ENCODE measurements around the gene PRSS36.

Gene PRSS36

GRCh38 chr16:31112711-31113110 is 37.2 kb downstream of the PRSS36 start:
- no peak overlapping the region for H2BK12ac ChIP-seq (ENCODE audit: low read length)
- no peak overlapping the region for H3K4me2 ChIP-seq (ENCODE audit: insufficient read depth, low read length, poor library complexity, severe bottlenecking)
- no peak overlapping the region for H3K4me3 ChIP-seq (ENCODE audit: low read length in 2 of 2)
- no peak overlapping the region for H3K18ac ChIP-seq (ENCODE audit: low read length)
- H3K4ac ChIP-seq (ENCODE audit: low read length): no peak overlapping the region
- no peak for DNase-seq (ENCODE audit: low spot score)
- H2BK120ac ChIP-seq (ENCODE audit: low read depth, low read length): no peak overlapping the region
- H2AK5ac ChIP-seq (ENCODE audit: low read depth, low read length): no peak overlapping the region
- H2AFZ ChIP-seq (ENCODE audit: low read length): no peak overlapping the region
- no peak overlapping the region for H3K9ac ChIP-seq (ENCODE audit: low read depth, low read length, poor library complexity)
- no peak overlapping the region for H3K14ac ChIP-seq (ENCODE audit: low read length)
- H4K8ac ChIP-seq (ENCODE audit: low read depth, low read length): no peak overlapping the region
- peaks cover 8% of the 10 kb centered on the region for H3K79me1 ChIP-seq (ENCODE audit: low read depth, low read length)
- no peaks in the 10 kb centered on the region for H3K27me3 ChIP-seq (ENCODE audit: control insufficient read depth in 3 of 3, insufficient read depth in 3 of 3, low read depth in 1 of 3, low read length in 3 of 3)
- peaks cover 0 to 1% of the 10 kb centered on the region in 2 donors for H3K9me3 ChIP-seq (replicated peaks in 1 of 2; ENCODE audit: control insufficient read depth in 2 of 2, insufficient read depth in 1 of 2, low read depth in 1 of 2, low read length in 2 of 2)
- no peak overlapping the region for H2BK15ac ChIP-seq (ENCODE audit: low read length)
- H2BK5ac ChIP-seq (ENCODE audit: low read length): no peak overlapping the region
- H4K91ac ChIP-seq (ENCODE audit: low read depth, low read length, poor library complexity): no peak overlapping the region
- no CpG with 5 or more reads among the region's 2 CpGs for WGBS, 2 donors (ENCODE audit: extremely low coverage in 2 of 2, insufficient read length in 2 of 2, insufficient replicate concordance in 1 of 2)
- H3K23ac ChIP-seq (ENCODE audit: low read depth, low read length, poor library complexity): no peak overlapping the region
- no peak overlapping the region for H3K27ac ChIP-seq (replicated peaks; ENCODE audit: low read length)
- H3K36me3 ChIP-seq (replicated peaks in 1 of 2; ENCODE audit: control insufficient read depth in 2 of 2, insufficient read depth in 2 of 2, low read length in 2 of 2): peaks cover 31 to 43% of the 10 kb centered on the region in 2 donors
- peaks cover 0 to 7% of the 10 kb centered on the region in 2 donors for H3K4me1 ChIP-seq (ENCODE audit: control insufficient read depth in 2 of 2, insufficient read depth in 1 of 2, low read depth in 1 of 2, low read length in 2 of 2)

DNA sequence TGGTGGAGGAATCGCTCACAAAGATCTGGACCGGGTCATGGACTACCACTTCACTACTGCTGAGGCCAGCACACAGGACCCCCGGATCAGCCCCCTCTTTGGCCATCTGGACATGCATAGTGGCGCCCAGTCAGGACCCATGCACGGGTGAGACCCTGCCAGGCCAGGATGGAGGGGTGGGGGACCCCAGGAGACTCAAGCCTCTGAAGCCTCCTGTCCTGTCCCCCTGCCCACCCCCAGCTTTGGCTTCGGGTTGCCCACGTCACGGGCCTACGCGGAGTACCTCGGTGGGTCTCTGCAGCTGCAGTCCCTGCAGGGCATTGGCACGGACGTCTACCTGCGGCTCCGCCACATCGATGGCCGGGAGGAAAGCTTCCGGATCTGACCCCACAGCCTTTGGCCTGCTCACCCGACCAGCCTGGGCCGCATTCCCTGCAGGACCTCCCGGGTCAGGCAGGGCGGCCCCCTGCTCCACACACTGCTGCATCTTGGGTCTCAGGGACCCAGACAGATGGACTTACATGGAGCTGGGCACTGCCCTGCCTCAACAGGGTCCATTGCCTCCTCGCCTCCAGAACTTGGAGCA is 37.9 kb downstream of the PRSS36 start:
- Histone ChIP-seq H3K23ac (ENCODE audit: low read depth, low read length, poor library complexity) (no peak overlapping the region), H3K4me2 (ENCODE audit: insufficient read depth, low read length, poor library complexity, severe bottlenecking) (no peak overlapping the region), H3K18ac (ENCODE audit: low read length) (no peak overlapping the region), H2BK15ac (ENCODE audit: low read length) (no peak overlapping the region), H3K4me1 (ENCODE audit: control insufficient read depth in 2 of 2, insufficient read depth in 1 of 2, low read depth in 1 of 2, low read length in 2 of 2) (peaks cover 0 to 7% of the 10 kb centered on the region in 2 donors), H3K14ac (ENCODE audit: low read length) (no peak overlapping the region), H3K4ac (ENCODE audit: low read length) (no peak overlapping the region), H3K4me3 (ENCODE audit: low read length in 2 of 2) (no peak overlapping the region), H4K91ac (ENCODE audit: low read depth, low read length, poor library complexity) (no peak overlapping the region), H2AK5ac (ENCODE audit: low read depth, low read length) (no peak overlapping the region), H3K79me1 (ENCODE audit: low read depth, low read length) (peaks cover 8% of the 10 kb centered on the region), H2BK120ac (ENCODE audit: low read depth, low read length) (no peak overlapping the region), H3K9me3 (replicated peaks in 1 of 2; ENCODE audit: control insufficient read depth in 2 of 2, insufficient read depth in 1 of 2, low read depth in 1 of 2, low read length in 2 of 2) (peaks cover 0 to 1% of the 10 kb centered on the region in 2 donors), H2AFZ (ENCODE audit: low read length) (no peak overlapping the region), H2BK5ac (ENCODE audit: low read length) (no peak overlapping the region), H3K36me3 (replicated peaks in 1 of 2; ENCODE audit: control insufficient read depth in 2 of 2, insufficient read depth in 2 of 2, low read length in 2 of 2) (peaks cover 31 to 43% of the 10 kb centered on the region in 2 donors), H4K8ac (ENCODE audit: low read depth, low read length) (no peak overlapping the region), H3K27me3 (ENCODE audit: control insufficient read depth in 3 of 3, insufficient read depth in 3 of 3, low read depth in 1 of 3, low read length in 3 of 3) (no peaks in the 10 kb centered on the region), H3K9ac (ENCODE audit: low read depth, low read length, poor library complexity) (no peak overlapping the region), H2BK12ac (ENCODE audit: low read length) (no peak overlapping the region), H3K27ac (replicated peaks; ENCODE audit: low read length) (no peak overlapping the region)
- no CpG with 5 or more reads among the region's 23 CpGs for WGBS, 2 donors (ENCODE audit: extremely low coverage in 2 of 2, insufficient read length in 2 of 2, insufficient replicate concordance in 1 of 2)
- no peak for DNase-seq (ENCODE audit: low spot score)

GRCh38 chr16:31110106-31111034 is 39.5 kb downstream of the PRSS36 start:
- Histone ChIP-seq H3K9ac (ENCODE audit: low read depth, low read length, poor library complexity) (peak overlapping the region; percentile 44), H3K9me3 (replicated peaks in 1 of 2; ENCODE audit: control insufficient read depth in 2 of 2, insufficient read depth in 1 of 2, low read depth in 1 of 2, low read length in 2 of 2) (peaks cover 0 to 1% of the 10 kb centered on the region in 2 donors), H3K18ac (ENCODE audit: low read length) (no peak overlapping the region), H4K91ac (ENCODE audit: low read depth, low read length, poor library complexity) (no peak overlapping the region), H3K4me2 (ENCODE audit: insufficient read depth, low read length, poor library complexity, severe bottlenecking) (no peak overlapping the region), H4K8ac (ENCODE audit: low read depth, low read length) (no peak overlapping the region), H3K79me1 (ENCODE audit: low read depth, low read length) (peaks cover 8% of the 10 kb centered on the region), H3K23ac (ENCODE audit: low read depth, low read length, poor library complexity) (no peak overlapping the region), H2AK5ac (ENCODE audit: low read depth, low read length) (no peak overlapping the region), H3K14ac (ENCODE audit: low read length) (no peak overlapping the region), H2BK15ac (ENCODE audit: low read length) (no peak overlapping the region), H3K27me3 (ENCODE audit: control insufficient read depth in 3 of 3, insufficient read depth in 3 of 3, low read depth in 1 of 3, low read length in 3 of 3) (no peaks in the 10 kb centered on the region), H3K4ac (ENCODE audit: low read length) (no peak overlapping the region), H2BK12ac (ENCODE audit: low read length) (no peak overlapping the region), H3K4me3 (ENCODE audit: low read length in 2 of 2) (peak overlapping the region; percentile 12 to 68), H2AFZ (ENCODE audit: low read length) (no peak overlapping the region), H3K4me1 (ENCODE audit: control insufficient read depth in 2 of 2, insufficient read depth in 1 of 2, low read depth in 1 of 2, low read length in 2 of 2) (peaks cover 0 to 7% of the 10 kb centered on the region in 2 donors), H2BK5ac (ENCODE audit: low read length) (no peak overlapping the region), H3K36me3 (replicated peaks in 1 of 2; ENCODE audit: control insufficient read depth in 2 of 2, insufficient read depth in 2 of 2, low read length in 2 of 2) (peaks cover 31 to 43% of the 10 kb centered on the region in 2 donors), H3K27ac (replicated peaks; ENCODE audit: low read length) (no peak overlapping the region), H2BK120ac (ENCODE audit: low read depth, low read length) (no peak overlapping the region)
- no peak for DNase-seq (ENCODE audit: low spot score)
- no CpG with 5 or more reads among the region's 26 CpGs for WGBS, 2 donors (ENCODE audit: extremely low coverage in 2 of 2, insufficient read length in 2 of 2, insufficient replicate concordance in 1 of 2)

DNA sequence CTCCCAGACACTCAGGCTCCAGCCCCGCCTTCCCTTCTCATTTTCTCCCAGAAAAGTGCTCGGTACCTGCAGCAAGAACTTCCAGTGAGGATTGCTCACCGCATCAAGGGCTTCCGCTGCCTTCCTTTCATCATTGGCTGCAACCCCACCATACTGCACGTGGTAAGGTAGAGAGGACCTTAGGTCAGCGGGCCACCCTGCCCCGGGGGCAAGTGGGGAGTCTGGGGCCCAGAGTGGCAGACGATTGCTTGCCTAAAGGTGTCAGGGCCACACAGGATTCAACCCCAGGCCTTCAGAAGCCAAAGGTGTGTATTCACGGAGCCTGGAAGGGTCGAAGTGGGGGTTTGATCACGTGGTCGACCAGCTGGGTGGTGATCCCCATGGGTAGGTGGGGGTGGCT is 40.2 kb downstream of the PRSS36 start:
- peaks cover 0 to 1% of the 10 kb centered on the region in 2 donors for H3K9me3 ChIP-seq (replicated peaks in 1 of 2; ENCODE audit: control insufficient read depth in 2 of 2, insufficient read depth in 1 of 2, low read depth in 1 of 2, low read length in 2 of 2)
- no peak overlapping the region for H4K91ac ChIP-seq (ENCODE audit: low read depth, low read length, poor library complexity)
- H3K4me2 ChIP-seq (ENCODE audit: insufficient read depth, low read length, poor library complexity, severe bottlenecking): no peak overlapping the region
- no peak overlapping the region for H3K9ac ChIP-seq (ENCODE audit: low read depth, low read length, poor library complexity)
- no peak overlapping the region for H2BK12ac ChIP-seq (ENCODE audit: low read length)
- no peak overlapping the region for H3K14ac ChIP-seq (ENCODE audit: low read length)
- H3K36me3 ChIP-seq (replicated peaks in 1 of 2; ENCODE audit: control insufficient read depth in 2 of 2, insufficient read depth in 2 of 2, low read length in 2 of 2): peaks cover 31 to 43% of the 10 kb centered on the region in 2 donors
- peak overlapping the region; percentile 80 for H3K23ac ChIP-seq (ENCODE audit: low read depth, low read length, poor library complexity)
- peak overlapping the region; percentile 68 to 83 for H3K4me3 ChIP-seq (ENCODE audit: low read length in 2 of 2)
- H4K8ac ChIP-seq (ENCODE audit: low read depth, low read length): no peak overlapping the region
- no peak overlapping the region for H2AK5ac ChIP-seq (ENCODE audit: low read depth, low read length)
- H3K27ac ChIP-seq (replicated peaks; ENCODE audit: low read length): no peak overlapping the region
- WGBS, 2 donors (ENCODE audit: extremely low coverage in 2 of 2, insufficient read length in 2 of 2, insufficient replicate concordance in 1 of 2): no CpG with 5 or more reads among the region's 12 CpGs
- H2AFZ ChIP-seq (ENCODE audit: low read length): no peak overlapping the region
- peaks cover 8% of the 10 kb centered on the region for H3K79me1 ChIP-seq (ENCODE audit: low read depth, low read length)
- no peak overlapping the region for H2BK120ac ChIP-seq (ENCODE audit: low read depth, low read length)
- DNase-seq (ENCODE audit: low spot score): no peak
- H3K4me1 ChIP-seq (ENCODE audit: control insufficient read depth in 2 of 2, insufficient read depth in 1 of 2, low read depth in 1 of 2, low read length in 2 of 2): peaks cover 0 to 7% of the 10 kb centered on the region in 2 donors
- no peak overlapping the region for H2BK15ac ChIP-seq (ENCODE audit: low read length)
- H3K27me3 ChIP-seq (ENCODE audit: control insufficient read depth in 3 of 3, insufficient read depth in 3 of 3, low read depth in 1 of 3, low read length in 3 of 3): no peaks in the 10 kb centered on the region
- H2BK5ac ChIP-seq (ENCODE audit: low read length): peak overlapping the region; percentile 39
- H3K4ac ChIP-seq (ENCODE audit: low read length): no peak overlapping the region
- no peak overlapping the region for H3K18ac ChIP-seq (ENCODE audit: low read length)
